ENCODE data around the gene FTL. TPM values are rescaled to one million over a fixed set of nuclear protein-coding genes. Genes with fewer than 3 reads are reported as not detected.

Gene FTL
- total RNA-seq, 4 donors from 2014 or later: 472 to 2,968 (median 1,570) TPM

DNA sequence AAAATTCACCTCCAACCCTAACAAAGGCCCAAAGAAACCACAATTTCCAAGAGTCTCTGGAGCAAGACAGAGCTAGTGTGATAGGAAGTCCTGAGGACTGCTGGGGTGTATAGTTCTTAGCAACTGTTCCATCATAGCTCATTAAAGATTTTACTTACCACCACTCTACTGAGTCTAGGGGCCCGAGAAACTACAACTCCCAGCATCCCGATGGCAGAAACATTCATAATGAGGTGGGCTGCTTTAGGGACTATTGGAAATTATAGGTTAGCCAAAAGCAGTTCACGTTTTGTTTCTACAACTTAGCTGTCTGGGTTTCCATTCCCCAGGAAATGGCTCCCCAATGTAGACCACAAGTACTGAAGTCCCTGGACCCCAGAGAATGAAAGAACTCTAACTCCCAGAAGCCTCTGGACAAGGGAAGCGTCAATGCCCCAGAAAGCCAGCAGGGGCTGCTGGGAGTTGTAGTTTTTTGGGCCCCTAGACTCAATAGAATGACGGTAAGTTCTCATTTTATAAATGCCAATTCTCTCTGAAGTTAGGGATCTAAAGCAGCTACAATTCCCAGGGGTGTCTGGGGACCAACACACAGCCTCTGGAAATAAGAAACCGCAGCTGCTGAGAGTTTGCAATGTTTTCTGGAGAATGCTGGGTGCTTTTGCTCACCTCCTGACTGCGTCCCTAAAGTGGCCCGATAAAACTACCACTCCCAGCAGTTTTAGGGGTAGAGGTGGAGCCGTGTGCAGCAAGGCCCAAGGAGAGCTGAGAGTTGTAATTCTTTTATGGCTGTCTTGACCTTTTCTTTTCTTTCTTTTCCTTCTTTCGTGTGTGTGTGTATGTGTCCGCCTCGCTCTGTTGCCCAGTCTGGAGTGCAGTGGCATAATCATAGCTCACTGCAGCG, 11.1 kb downstream of the FTL start:
- Histone ChIP-seq H3K27me3 (no peaks in the 10 kb centered on the region), H3K27ac (no peak overlapping the region), H3K36me3 (no peaks in the 10 kb centered on the region), H3K9me3 (no peaks in the 10 kb centered on the region), H3K4me3 (no peak overlapping the region), H3K4me1 (peaks cover 0 to 6% of the 10 kb centered on the region in 2 donors)
- intact Hi-C loops (cut with DNase I; ENCODE audit: low total_unique reads): loop anchor here (10.0 kb wide), 1 partner anchor 191 kb away; no protein-coding TSS in a partner anchor
- TF ChIP-seq, protein P1, sequence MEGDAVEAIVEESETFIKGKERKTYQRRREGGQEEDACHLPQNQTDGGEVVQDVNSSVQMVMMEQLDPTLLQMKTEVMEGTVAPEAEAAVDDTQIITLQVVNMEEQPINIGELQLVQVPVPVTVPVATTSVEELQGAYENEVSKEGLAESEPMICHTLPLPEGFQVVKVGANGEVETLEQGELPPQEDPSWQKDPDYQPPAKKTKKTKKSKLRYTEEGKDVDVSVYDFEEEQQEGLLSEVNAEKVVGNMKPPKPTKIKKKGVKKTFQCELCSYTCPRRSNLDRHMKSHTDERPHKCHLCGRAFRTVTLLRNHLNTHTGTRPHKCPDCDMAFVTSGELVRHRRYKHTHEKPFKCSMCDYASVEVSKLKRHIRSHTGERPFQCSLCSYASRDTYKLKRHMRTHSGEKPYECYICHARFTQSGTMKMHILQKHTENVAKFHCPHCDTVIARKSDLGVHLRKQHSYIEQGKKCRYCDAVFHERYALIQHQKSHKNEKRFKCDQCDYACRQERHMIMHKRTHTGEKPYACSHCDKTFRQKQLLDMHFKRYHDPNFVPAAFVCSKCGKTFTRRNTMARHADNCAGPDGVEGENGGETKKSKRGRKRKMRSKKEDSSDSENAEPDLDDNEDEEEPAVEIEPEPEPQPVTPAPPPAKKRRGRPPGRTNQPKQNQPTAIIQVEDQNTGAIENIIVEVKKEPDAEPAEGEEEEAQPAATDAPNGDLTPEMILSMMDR (IDR thresholded peaks at IDR 0.05): no peak
- TF ChIP-seq POLR2A (IDR thresholded peaks at IDR 0.05): no peak
- DNase-seq: no peak

DNA sequence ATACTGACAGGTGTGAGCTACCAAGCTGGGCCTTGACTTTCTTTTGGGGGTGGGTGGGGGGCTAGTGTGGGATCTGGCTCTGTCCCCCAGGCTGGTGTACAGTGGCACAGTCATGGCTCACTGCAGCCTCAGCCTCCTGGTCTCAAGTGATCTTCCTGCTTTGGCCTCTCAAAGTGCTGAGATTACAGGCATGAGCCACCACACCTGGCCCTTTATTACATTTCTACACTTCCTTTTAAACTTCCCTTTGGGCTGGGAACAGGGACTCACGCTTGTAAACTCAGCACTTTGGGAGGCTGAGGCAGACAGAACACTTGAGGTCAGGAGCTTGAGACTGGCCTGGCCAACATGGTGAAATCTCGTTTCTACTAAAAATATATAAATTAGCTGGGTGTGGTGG, 12.0 kb downstream of the FTL start:
- Histone ChIP-seq H3K36me3 (no peaks in the 10 kb centered on the region), H3K4me1 (peaks cover 0 to 6% of the 10 kb centered on the region in 2 donors), H3K27me3 (no peaks in the 10 kb centered on the region), H3K9me3 (no peaks in the 10 kb centered on the region), H3K4me3 (no peak overlapping the region), H3K27ac (no peak overlapping the region)
- no peak for TF ChIP-seq POLR2A (IDR thresholded peaks at IDR 0.05)
- TF ChIP-seq, protein P1 (IDR thresholded peaks at IDR 0.05): no peak
- intact Hi-C loops (cut with DNase I; ENCODE audit: low total_unique reads): loop anchor here (10.0 kb wide), 1 partner anchor 192 kb away; no protein-coding TSS in a partner anchor
- DNase-seq: no peak

DNA sequence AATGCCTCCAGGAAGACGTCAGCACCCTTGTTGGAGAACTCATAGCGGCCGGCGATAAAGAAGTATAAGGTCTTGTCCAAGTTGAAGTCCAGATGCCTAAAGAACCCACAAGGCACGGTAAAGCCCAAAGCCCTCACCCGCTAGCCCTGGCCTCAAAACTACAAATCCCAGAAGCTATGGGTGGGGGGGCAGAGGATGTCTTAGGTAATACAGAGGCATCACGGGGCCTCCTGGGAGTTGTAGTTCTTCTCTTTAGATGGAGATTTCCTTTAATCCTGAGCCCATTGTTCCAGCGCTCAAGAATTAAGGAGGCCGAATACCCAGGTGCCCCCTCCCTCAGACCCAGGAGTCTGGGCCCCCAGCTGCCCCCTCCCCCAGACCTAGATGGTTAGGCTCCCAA, 17.2 kb downstream of the FTL start:
- Histone ChIP-seq H3K27me3 (no peaks in the 10 kb centered on the region), H3K4me3 (no peak overlapping the region), H3K36me3 (no peaks in the 10 kb centered on the region), H3K4me1 (peaks cover 0 to 6% of the 10 kb centered on the region in 2 donors), H3K9me3 (no peaks in the 10 kb centered on the region), H3K27ac (no peak overlapping the region)
- TF ChIP-seq, protein P1 (IDR thresholded peaks at IDR 0.05): no peak
- TF ChIP-seq POLR2A (IDR thresholded peaks at IDR 0.05): no peak
- no peak for DNase-seq
- intact Hi-C loops (cut with DNase I; ENCODE audit: low total_unique reads): no loop called here

DNA sequence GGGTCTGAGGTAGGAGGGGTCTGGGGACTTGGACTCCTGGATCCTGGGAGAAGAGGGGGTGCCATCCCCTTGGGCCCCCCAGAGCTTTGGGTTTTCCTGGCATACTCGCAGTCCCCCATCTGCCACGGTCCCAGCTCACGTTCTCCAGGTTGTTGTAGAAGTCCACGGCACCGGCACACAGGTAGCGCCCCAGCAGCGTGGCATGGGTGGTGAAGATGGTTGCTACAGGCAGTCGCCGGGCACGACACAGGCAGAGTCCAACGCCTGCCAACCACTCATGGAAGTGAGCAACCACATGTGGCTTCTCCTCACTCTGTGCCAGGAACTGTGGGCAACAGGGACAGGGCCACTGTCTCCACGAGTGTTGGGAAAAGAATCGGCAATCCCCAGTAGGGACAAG, 20.6 kb downstream of the FTL start:
- H3K9me3 ChIP-seq: no peaks in the 10 kb centered on the region
- no peaks in the 10 kb centered on the region for H3K36me3 ChIP-seq
- no peaks in the 10 kb centered on the region for H3K27me3 ChIP-seq
- H3K4me3 ChIP-seq: no peak overlapping the region
- DNase-seq: no peak
- TF ChIP-seq POLR2A (IDR thresholded peaks at IDR 0.05): no peak
- TF ChIP-seq, protein P1 (IDR thresholded peaks at IDR 0.05): no peak
- peaks cover 0 to 3% of the 10 kb centered on the region in 2 donors for H3K4me1 ChIP-seq
- H3K27ac ChIP-seq: no peak overlapping the region
- intact Hi-C loops (cut with DNase I; ENCODE audit: low total_unique reads): no loop called here

DNA sequence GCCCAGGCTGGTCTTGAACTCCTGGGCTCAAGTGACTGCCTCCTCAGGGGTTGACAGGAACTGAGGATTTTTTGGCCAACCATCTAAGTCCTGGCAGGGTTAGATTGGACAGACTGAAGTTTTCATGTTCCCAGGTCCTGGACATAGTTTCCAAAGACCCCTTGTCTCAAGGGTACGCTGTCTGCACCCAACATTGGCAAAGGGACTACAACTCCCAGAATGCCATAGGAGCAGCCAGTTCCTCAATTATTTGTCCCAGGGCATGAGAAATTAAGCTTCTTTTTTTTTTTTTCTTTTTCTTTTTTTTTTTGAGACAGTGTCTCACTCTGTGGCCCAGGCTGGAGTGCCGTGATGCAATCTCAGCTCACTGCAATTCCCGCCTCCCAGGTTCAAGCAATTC, 21.1 kb downstream of the FTL start:
- intact Hi-C loops (cut with DNase I; ENCODE audit: low total_unique reads): no loop called here
- Histone ChIP-seq H3K27me3 (no peaks in the 10 kb centered on the region), H3K9me3 (no peaks in the 10 kb centered on the region), H3K4me1 (peaks cover 0 to 8% of the 10 kb centered on the region in 2 donors), H3K36me3 (no peaks in the 10 kb centered on the region), H3K27ac (no peak overlapping the region), H3K4me3 (no peak overlapping the region)
- no peak for DNase-seq
- no peak for TF ChIP-seq POLR2A (IDR thresholded peaks at IDR 0.05)
- TF ChIP-seq, protein P1 (IDR thresholded peaks at IDR 0.05): no peak

Data from uterus (tissue), 4 donors.